Liver (tissue), 9 donors: ENCODE results near the gene PPP1R12C. TPM values are rescaled to one million over a fixed set of nuclear protein-coding genes. Genes with fewer than 3 reads are reported as not detected.

Source experiments
- DNase-seq: peaks from one replicate; pipeline ENCODE4 v3.0.0-alpha.2; 2017; ENCODE audit warnings: low spot score
- H3K27ac ChIP-seq, 2 donors: one replicate each; pipeline ENCODE4 v1.7.0; 2013; ENCODE audit warnings: inconsistent platforms in 2 of 2, low read length in 2 of 2, control low read depth in 1 of 2, low read depth in 1 of 2, mild to moderate bottlenecking in 1 of 2
- H3K27me3 ChIP-seq, 4 donors: one replicate each; pipeline versions ENCODE4 v1.6.1 to v1.7.0; 2013; ENCODE audit warnings: low read length in 3 of 4, inconsistent platforms in 1 of 4, mild to moderate bottlenecking in 1 of 4, moderate library complexity in 1 of 4; ENCODE audit not compliant: control insufficient read depth in 4 of 4, insufficient read depth in 4 of 4
- H3K36me3 ChIP-seq, 4 donors: one replicate each; pipeline versions ENCODE4 v1.6.1 to v1.7.0; 2013; ENCODE audit warnings: low read length in 3 of 4, mild to moderate bottlenecking in 3 of 4, low read depth in 1 of 4, moderate library complexity in 1 of 4; ENCODE audit not compliant: control insufficient read depth in 4 of 4, insufficient read depth in 3 of 4
- H3K4me1 ChIP-seq, 4 donors: one replicate each; pipeline versions ENCODE4 v1.6.1 to v1.7.0; 2013; ENCODE audit warnings: low read length in 3 of 4, mild to moderate bottlenecking in 3 of 4, moderate library complexity in 1 of 4; ENCODE audit not compliant: control insufficient read depth in 4 of 4, insufficient read depth in 4 of 4
- H3K4me3 ChIP-seq, 3 donors: one replicate each; pipeline versions ENCODE4 v1.6.1 to v1.7.0; 2013; ENCODE audit warnings: low read length in 3 of 3, control low read depth in 1 of 3, low read depth in 1 of 3, mild to moderate bottlenecking in 1 of 3
- H3K9ac ChIP-seq, 2 donors: one replicate each; pipeline ENCODE4 v1.7.0; 2013; ENCODE audit warnings: low read length in 2 of 2, mild to moderate bottlenecking in 2 of 2, moderate library complexity in 2 of 2, control low read depth in 1 of 2, low read depth in 1 of 2
- H3K9me3 ChIP-seq, 4 donors: one replicate each; pipeline versions ENCODE4 v1.6.1 to v1.7.0; 2013; ENCODE audit warnings: low read length in 3 of 4; ENCODE audit not compliant: control insufficient read depth in 4 of 4
- EGR1 ChIP-seq, 2 donors: IDR thresholded peaks; 2 replicates each; pipeline ENCODE4 v1.6.1; 2016 to 2018; ENCODE audit warnings: antibody characterized with exemption in 2 of 2, low read depth in 2 of 2
- FOXA2 ChIP-seq: IDR thresholded peaks from 2 replicates; pipeline ENCODE4 v1.6.1; 2016; ENCODE audit warnings: antibody characterized with exemption
- GABPA ChIP-seq, 2 donors: IDR thresholded peaks in 1 of 2; conservative IDR thresholded peaks in 1 of 2; 2 replicates each; pipeline ENCODE4 v1.6.1; 2016; ENCODE audit warnings: antibody characterized with exemption in 2 of 2, mild to moderate bottlenecking in 1 of 2, moderate library complexity in 1 of 2
- HNF4G ChIP-seq: IDR thresholded peaks from 2 replicates; pipeline ENCODE4 v1.6.1; 2016; ENCODE audit warnings: antibody characterized with exemption
- JUND ChIP-seq, 2 donors: IDR thresholded peaks; 2 replicates each; pipeline ENCODE4 v1.6.1; 2016; ENCODE audit warnings: antibody characterized with exemption in 2 of 2
- RAD21 ChIP-seq, 2 donors: IDR thresholded peaks; 2 replicates each; pipeline ENCODE4 v1.6.1; 2016; ENCODE audit warnings: antibody characterized with exemption in 2 of 2, mild to moderate bottlenecking in 2 of 2
- SP1 ChIP-seq: IDR thresholded peaks from 2 replicates; pipeline ENCODE4 v1.6.1; 2018; ENCODE audit warnings: antibody characterized with exemption, mild to moderate bottlenecking
- TAF1 ChIP-seq: conservative IDR thresholded peaks from 2 replicates; pipeline ENCODE4 v1.6.1; 2016; ENCODE audit warnings: antibody characterized with exemption, mild to moderate bottlenecking
- YY1 ChIP-seq: IDR thresholded peaks from 2 replicates; pipeline ENCODE4 v1.6.1; 2016; ENCODE audit warnings: antibody characterized with exemption, mild to moderate bottlenecking
- WGBS: extraction: QIAGEN DNeasy Blood & Tissue Kit; methylation state at CpG from one replicate; pipeline ENCODE4 v1.1.7; 2013; 5-methylcytosine and 5-hydroxymethylcytosine counted together
- polyA plus RNA-seq, 2 donors: library from polyadenylated mRNA; stranded (reverse) in 1 of 2; unstranded in 1 of 2; fragments of 200-250 nt in 1 of 2; fragments of >200 nt in 1 of 2; fragmentation: Nextera tagmentation in 1 of 2; extraction: Ambion mirVana in 1 of 2; gene quantifications; one replicate each; pipeline versions ENCODE4 v1.2.1 to v1.2.3, GENCODE V29; 2013 to 2015
- total RNA-seq, 2 donors: library from RNA; depleted of rRNA; stranded (reverse); fragments of >200 nt; gene quantifications; one replicate each; pipeline ENCODE4 v1.2.3, GENCODE V29; 2014
- TF ChIP-seq, protein P1 (sequence below): IDR thresholded peaks from 2 replicates; pipeline ENCODE4 v1.6.1; 2016; ENCODE audit warnings: antibody characterized with exemption
- TF ChIP-seq, protein P2 (sequence below): IDR thresholded peaks from 2 replicates; pipeline ENCODE4 v1.6.1; 2016; ENCODE audit warnings: antibody characterized with exemption
- TF ChIP-seq, protein P3 (sequence below): IDR thresholded peaks from 2 replicates; pipeline ENCODE4 v1.6.1; 2016; ENCODE audit warnings: antibody characterized with exemption
- donor health status: healthy.
- donor health status: healthy.
- donor health status: healthy.
- donor health status: healthy.
- donor health status: healthy.

The PPP1R12C gene
- total and polyA plus RNA-seq, 4 donors, result 7.4 to 35.8 (median 24.9) TPM

DNA sequence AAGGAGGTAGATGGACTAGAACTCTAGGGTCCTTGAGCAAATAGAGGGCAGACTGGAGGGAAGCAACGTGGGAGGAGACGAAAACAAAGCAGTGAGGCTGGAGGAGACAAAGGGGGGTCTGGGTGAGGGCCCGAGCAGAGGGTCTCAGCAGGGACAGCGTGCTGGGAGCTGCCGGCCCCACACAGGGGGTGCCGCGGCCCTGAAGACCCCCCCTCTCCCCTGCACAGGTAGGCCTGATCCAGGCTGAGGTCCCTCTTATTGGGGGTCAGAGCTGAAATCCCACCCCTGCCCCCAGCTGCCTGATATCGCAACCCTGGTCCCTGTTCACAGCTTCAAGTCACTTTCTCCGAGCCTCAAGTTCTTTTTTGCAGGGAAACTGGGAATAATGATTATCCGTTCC is 33.0 kb downstream of the PPP1R12C start:
- Histone ChIP-seq H3K27me3 (peaks cover 0 to 14% (median 3%) of the 10 kb centered on the region in 4 donors), H3K9me3 (no peaks in the 10 kb centered on the region), H3K9ac (no peak overlapping the region), H3K36me3 (no peaks in the 10 kb centered on the region), H3K27ac (no peak overlapping the region), H3K4me1 (peaks cover 11 to 29% (median 18%) of the 10 kb centered on the region in 4 donors), H3K4me3 (no peak overlapping the region)
- DNase-seq, result no peak
- WGBS, result 64% methylated on average over 10 of the region's 10 CpGs
- TF ChIP-seq EGR1 (IDR thresholded peaks at IDR 0.05; ENCODE audit: low read depth in 2 of 2) (no peak), GABPA (IDR thresholded peaks at IDR 0.05 in 1 of 2, conservative IDR thresholded peaks at IDR 0.05 in 1 of 2) (no peak), TAF1 (no peak), RAD21 (IDR thresholded peaks at IDR 0.05) (no peak), FOXA2 (no peak), YY1 (no peak), JUND (IDR thresholded peaks at IDR 0.05) (no peak)
- TF ChIP-seq, protein P1, sequence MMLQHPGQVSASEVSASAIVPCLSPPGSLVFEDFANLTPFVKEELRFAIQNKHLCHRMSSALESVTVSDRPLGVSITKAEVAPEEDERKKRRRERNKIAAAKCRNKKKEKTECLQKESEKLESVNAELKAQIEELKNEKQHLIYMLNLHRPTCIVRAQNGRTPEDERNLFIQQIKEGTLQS, result no peak
- TF ChIP-seq, protein P2, sequence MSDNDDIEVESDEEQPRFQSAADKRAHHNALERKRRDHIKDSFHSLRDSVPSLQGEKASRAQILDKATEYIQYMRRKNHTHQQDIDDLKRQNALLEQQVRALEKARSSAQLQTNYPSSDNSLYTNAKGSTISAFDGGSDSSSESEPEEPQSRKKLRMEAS, result no peak

DNA sequence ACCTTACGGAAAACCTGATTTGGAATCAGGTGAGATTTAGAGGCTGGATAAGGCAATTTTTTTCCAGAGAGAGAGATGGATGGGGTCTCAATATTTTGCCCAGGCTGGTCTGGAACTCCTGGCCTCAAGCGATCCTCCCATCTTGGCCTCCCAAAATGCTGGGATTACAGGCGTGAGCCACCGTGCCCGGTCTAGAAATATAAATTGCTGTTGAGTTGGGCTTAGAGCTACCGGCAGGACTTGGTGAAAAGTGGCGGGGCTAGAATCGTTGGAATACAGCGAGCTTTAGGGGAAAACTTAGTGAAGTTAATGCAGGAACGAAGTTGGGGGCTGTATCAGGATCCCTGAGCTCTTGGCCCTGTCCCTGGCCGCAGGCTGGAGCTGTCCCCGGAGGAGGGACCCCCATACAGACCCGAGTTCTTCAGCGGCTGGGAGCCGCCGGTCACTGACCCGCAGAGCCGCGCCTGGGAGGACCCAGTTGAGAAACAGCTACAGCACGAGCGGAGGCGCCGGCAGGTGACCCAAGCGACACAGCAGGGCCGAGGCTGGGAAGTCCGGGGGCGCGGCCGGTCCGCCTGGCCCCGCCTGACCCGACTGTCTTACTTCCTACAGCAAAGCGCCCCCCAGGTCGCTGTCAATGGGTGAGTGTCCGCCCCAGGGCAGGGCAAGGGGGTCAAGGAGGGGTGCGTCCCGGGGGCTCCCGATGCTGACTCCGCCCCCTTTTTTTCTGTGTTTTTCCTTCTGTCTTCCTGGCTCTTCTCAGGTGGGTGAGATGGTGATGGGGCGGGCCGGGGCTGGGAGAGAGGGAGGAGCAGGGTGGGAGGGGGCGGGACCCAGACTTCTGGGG is 34.2 kb downstream of the PPP1R12C start:
- Histone ChIP-seq H3K4me1 (peaks cover 11 to 29% (median 18%) of the 10 kb centered on the region in 4 donors), H3K27me3 (peaks cover 0 to 14% (median 3%) of the 10 kb centered on the region in 4 donors), H3K4me3 (no peak overlapping the region), H3K9me3 (no peaks in the 10 kb centered on the region), H3K36me3 (no peaks in the 10 kb centered on the region), H3K27ac (no peak overlapping the region), H3K9ac (no peak overlapping the region)
- TF ChIP-seq, protein P3, sequence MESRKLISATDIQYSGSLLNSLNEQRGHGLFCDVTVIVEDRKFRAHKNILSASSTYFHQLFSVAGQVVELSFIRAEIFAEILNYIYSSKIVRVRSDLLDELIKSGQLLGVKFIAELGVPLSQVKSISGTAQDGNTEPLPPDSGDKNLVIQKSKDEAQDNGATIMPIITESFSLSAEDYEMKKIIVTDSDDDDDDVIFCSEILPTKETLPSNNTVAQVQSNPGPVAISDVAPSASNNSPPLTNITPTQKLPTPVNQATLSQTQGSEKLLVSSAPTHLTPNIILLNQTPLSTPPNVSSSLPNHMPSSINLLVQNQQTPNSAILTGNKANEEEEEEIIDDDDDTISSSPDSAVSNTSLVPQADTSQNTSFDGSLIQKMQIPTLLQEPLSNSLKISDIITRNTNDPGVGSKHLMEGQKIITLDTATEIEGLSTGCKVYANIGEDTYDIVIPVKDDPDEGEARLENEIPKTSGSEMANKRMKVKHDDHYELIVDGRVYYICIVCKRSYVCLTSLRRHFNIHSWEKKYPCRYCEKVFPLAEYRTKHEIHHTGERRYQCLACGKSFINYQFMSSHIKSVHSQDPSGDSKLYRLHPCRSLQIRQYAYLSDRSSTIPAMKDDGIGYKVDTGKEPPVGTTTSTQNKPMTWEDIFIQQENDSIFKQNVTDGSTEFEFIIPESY, result no peak
- TF ChIP-seq GABPA (IDR thresholded peaks at IDR 0.05 in 1 of 2, conservative IDR thresholded peaks at IDR 0.05 in 1 of 2) (no peak), JUND (IDR thresholded peaks at IDR 0.05) (no peak), FOXA2 (no peak), SP1 (no peak)
- TF ChIP-seq, protein P1, result no peak
- WGBS, result 35% methylated on average over 42 of the region's 42 CpGs
- no peak for DNase-seq

DNA sequence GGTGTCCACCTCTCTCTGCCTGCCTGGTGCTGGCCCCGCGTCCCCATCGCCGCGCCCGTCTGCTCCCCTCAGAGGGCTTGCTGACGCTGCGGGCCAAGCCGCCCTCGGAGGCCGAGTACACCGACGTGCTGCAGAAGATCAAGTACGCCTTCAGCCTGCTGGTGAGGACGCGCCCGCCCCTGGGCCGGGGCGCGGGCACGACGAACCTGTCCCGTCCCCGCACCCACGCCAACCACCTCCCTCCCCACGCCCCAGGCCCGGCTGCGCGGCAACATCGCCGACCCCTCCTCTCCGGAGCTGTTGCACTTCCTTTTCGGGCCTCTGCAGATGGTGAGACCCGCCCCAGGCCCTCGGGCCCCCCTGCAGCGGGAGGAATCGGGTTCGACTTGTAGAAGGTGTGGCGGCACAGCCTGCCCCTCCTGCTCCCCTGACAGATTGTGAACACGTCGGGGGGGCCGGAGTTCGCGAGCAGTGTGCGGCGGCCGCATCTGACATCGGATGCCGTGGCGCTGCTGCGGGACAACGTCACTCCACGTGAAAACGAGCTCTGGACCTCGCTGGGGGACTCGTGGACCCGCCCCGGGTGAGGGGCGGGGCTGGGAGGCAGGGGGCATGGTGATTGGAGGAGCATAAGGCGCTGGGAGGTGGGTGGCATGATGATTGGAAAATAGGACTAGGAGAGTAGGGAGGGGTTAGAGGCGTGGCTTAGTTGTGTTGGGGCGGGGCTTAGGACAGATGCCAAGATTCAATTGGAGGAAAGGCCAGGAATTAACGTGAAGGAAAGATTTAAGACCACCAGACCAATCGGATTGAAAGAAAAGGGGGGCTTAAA is 35.2 kb downstream of the PPP1R12C start:
- WGBS, result 18% methylated on average over 64 of the region's 64 CpGs
- Histone ChIP-seq H3K4me1 (peaks cover 8 to 19% (median 14%) of the 10 kb centered on the region in 4 donors), H3K36me3 (no peaks in the 10 kb centered on the region), H3K9ac (no peak overlapping the region), H3K9me3 (no peaks in the 10 kb centered on the region), H3K27me3 (peaks cover 0 to 14% (median 3%) of the 10 kb centered on the region in 4 donors), H3K4me3 (peak overlapping the region in 1 of 3 donors; percentile 48), H3K27ac (no peak overlapping the region)
- peak; percentile 46 for DNase-seq
- TF ChIP-seq HNF4G (no peak), YY1 (no peak), FOXA2 (no peak), EGR1 (IDR thresholded peaks at IDR 0.05; ENCODE audit: low read depth in 2 of 2) (no peak)
